ENCODE measurements around the gene ZNF787. TPM values are rescaled to one million over a fixed set of nuclear protein-coding genes. Genes with fewer than 3 reads are reported as not detected.

Gene ZNF787
- total and polyA plus RNA-seq, 2 of the 13 experiments (the other 11 are each of a cell fraction or from before 2014, with no cell fraction given) = 15.1 to 42.8 TPM

- TF ChIP-seq MAFK (conservative IDR thresholded peaks at IDR 0.05 in 1 of 2, IDR thresholded peaks at IDR 0.05 in 1 of 2; ENCODE audit: low read length in 2 of 2) (no peak), CBX2 (IDR thresholded peaks at IDR 0.05; ENCODE audit: low read depth, low read length) (no peak), CBX2 (CRISPR knock-in tag; IDR thresholded peaks at IDR 0.05; ENCODE audit: low read depth) (no peak), MED8 (CRISPR knock-in tag; IDR thresholded peaks at IDR 0.05; ENCODE audit: insufficient replicate concordance) (no peak), ZSCAN21 (CRISPR knock-in tag; IDR thresholded peaks at IDR 0.05; ENCODE audit: borderline replicate concordance) (peak; percentile 23; the same call in 1 of the 2 replicates), STAG1 (CRISPR knock-in tag; IDR thresholded peaks at IDR 0.05) (peak; percentile 37), ZNF34 (CRISPR knock-in tag; IDR thresholded peaks at IDR 0.05; ENCODE audit: borderline replicate concordance) (0 out of 2 replicates have a peak, but pooled peaks have one; percentile 41), ZNF329 (CRISPR knock-in tag; IDR thresholded peaks at IDR 0.05; ENCODE audit: low read depth) (0 out of 2 replicates have a peak, but pooled peaks have one; percentile 54), TBP (CRISPR knock-in tag; IDR thresholded peaks at IDR 0.05) (no peak), ZNF331 (CRISPR knock-in tag; IDR thresholded peaks at IDR 0.05) (peak; percentile 67), TBX2 (CRISPR knock-in tag; IDR thresholded peaks at IDR 0.05; ENCODE audit: borderline replicate concordance) (peak; percentile 58; the same call in 1 of the 2 replicates), MTA1 (CRISPR knock-in tag; IDR thresholded peaks at IDR 0.05; ENCODE audit: borderline replicate concordance) (peak; percentile 64; the same call in 1 of the 2 replicates), ZNF333 (CRISPR knock-in tag; IDR thresholded peaks at IDR 0.05; ENCODE audit: borderline replicate concordance) (no peak), ZNF652 (CRISPR knock-in tag; IDR thresholded peaks at IDR 0.05; ENCODE audit: borderline replicate concordance, low read depth) (peak; percentile 10; the same call in 1 of the 2 replicates), IRF2 (CRISPR knock-in tag; IDR thresholded peaks at IDR 0.05) (peak; percentile 60), HOXA3 (CRISPR knock-in tag; IDR thresholded peaks at IDR 0.05) (peak; percentile 47; the same call in 1 of the 2 replicates), RBM39 (IDR thresholded peaks at IDR 0.05; ENCODE audit: low read depth, low read length, poor library complexity, severe bottlenecking) (no peak), TCF12 (IDR thresholded peaks at IDR 0.05) (no peak), TCF12 (CRISPR knock-in tag; IDR thresholded peaks at IDR 0.05) (0 out of 2 replicates have a peak, but pooled peaks have one; percentile 26), NFYB (CRISPR knock-in tag; IDR thresholded peaks at IDR 0.05) (no peak), MED13 (CRISPR knock-in tag; IDR thresholded peaks at IDR 0.05) (0 out of 2 replicates have a peak, but pooled peaks have one; percentile 34), ZSCAN25 (CRISPR knock-in tag; IDR thresholded peaks at IDR 0.05) (peak; percentile 100), KDM2A (CRISPR knock-in tag; IDR thresholded peaks at IDR 0.05; ENCODE audit: borderline replicate concordance, low read depth) (peak; percentile 41; the same call in 1 of the 2 replicates), TBL1XR1 (IDR thresholded peaks at IDR 0.05; ENCODE audit: borderline replicate concordance, low read length, partially characterized antibody) (peak; percentile 40), MLLT10 (CRISPR knock-in tag; IDR thresholded peaks at IDR 0.05) (no peak), ZNF446 (CRISPR knock-in tag; IDR thresholded peaks at IDR 0.05) (no peak), NKX3-1 (CRISPR knock-in tag; IDR thresholded peaks at IDR 0.05) (no peak), HDAC1 (CRISPR knock-in tag; IDR thresholded peaks at IDR 0.05) (peak; percentile 31; the same call in 1 of the 2 replicates), MAFG (CRISPR knock-in tag; IDR thresholded peaks at IDR 0.05) (no peak), ISL2 (CRISPR knock-in tag; IDR thresholded peaks at IDR 0.05) (peak; percentile 47; the same call in 1 of the 2 replicates)
- TF ChIP-seq, protein P1, sequence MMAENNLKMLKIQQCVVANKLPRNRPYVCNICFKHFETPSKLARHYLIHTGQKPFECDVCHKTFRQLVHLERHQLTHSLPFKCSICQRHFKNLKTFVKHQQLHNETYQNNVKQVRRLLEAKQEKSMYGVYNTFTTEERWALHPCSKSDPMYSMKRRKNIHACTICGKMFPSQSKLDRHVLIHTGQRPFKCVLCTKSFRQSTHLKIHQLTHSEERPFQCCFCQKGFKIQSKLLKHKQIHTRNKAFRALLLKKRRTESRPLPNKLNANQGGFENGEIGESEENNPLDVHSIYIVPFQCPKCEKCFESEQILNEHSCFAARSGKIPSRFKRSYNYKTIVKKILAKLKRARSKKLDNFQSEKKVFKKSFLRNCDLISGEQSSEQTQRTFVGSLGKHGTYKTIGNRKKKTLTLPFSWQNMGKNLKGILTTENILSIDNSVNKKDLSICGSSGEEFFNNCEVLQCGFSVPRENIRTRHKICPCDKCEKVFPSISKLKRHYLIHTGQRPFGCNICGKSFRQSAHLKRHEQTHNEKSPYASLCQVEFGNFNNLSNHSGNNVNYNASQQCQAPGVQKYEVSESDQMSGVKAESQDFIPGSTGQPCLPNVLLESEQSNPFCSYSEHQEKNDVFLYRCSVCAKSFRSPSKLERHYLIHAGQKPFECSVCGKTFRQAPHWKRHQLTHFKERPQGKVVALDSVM (CRISPR knock-in tag; IDR thresholded peaks at IDR 0.05) = peak; percentile 94
Measured at GRCh38 chr19:56110515-56111448, 10.3 kb downstream of the ZNF787 start (continued).

All from HepG2 (cell line).